EH (cell line): ENCODE results near the gene RFLNA.

Experiments
- DNase-seq: peaks from one replicate; pipeline ENCODE4 v3.0.0-alpha.2; 2015; ENCODE audit warnings: low read depth

Gene RFLNA

DNA sequence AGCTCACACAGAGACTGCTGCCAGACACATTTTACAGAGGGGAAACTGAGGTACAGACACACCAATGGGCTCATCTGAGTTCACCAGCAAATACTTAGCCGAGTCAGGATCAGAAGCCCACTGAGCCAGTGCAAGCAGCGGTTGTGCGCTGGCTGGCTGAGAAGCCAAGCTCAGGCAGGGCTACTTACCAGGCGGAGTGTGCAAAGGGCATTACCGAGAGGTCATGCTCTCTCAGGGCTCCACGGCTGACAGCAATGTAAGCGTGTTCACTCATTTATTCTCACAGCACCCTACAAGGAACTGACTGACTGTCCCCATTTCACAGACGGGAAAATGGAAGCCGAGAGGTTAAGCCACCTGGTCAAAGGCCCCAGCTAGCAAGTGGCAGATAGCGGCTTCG is 63.7 kb downstream of the RFLNA start:
- no peak for DNase-seq

GRCh38 chr12:124359671-124360581 is 65.0 kb downstream of the RFLNA start:
- DNase-seq = no peak

GRCh38 chr12:124361074-124361970 is 66.4 kb downstream of the RFLNA start:
- no peak for DNase-seq

- no peak for DNase-seq
Measured at GRCh38 chr12:124361996-124362395, 67.1 kb downstream of the RFLNA start.

DNA sequence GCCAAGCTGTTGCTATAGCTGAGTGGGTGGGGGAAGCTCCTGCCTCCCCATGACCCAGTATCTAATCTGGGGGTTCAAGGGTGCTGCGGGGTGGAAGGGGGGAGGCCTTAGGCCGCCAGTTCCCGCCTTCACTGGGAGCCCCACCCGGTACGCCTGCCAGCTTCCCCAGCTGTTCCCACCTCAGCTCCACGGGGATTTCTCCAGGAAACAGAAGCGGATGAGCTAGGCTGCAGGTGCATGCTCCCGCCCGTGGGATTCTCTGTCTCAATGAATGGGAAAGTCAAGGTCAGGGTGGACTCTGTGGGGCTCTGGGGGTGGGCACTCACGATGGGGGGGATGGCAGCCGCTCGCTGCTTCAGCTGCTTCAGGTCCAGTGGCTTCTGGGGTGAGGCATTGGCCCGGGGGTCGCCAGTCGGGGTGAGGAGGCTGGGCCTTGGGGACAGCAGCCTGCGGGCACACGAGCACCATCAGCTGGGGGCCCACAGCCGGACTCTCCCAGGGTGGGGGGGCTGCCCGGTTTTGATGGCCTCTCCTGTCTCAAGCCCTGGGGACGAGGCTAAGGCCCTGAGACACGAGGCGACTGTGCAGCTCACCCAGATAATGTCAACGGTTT is 68.6 kb downstream of the RFLNA start:
- no peak for DNase-seq

DNA sequence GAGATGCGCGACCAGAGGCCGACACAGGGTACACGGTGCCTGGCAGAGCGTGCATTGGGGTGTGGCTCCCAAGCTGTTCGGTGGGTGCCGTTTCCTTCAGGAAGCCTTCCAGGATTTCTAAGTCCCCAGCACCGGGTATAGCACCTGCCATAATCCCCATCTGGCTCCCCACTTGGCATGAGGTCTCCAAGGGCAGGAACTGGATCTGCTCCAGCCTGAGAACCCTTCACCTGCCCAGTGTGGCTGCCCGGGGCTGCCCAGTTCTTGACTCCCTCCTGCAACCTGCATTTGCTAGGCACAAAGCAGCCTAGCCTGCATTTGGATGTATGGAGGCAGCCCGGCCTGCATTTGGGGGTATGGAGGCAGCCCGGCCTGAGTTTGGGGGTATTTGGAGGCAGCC is 69.7 kb downstream of the RFLNA start:
- DNase-seq = no peak
